Panc1 (cell line): Measurements from ENCODE around the gene CTXND1.

Source experiments
- CTCF ChIP-seq: fragments of 450-650 bp; IDR thresholded peaks from 2 replicates; pipeline ENCODE4 v1.5.1; 2017; ENCODE audit warnings: mild to moderate bottlenecking
- POLR2AphosphoS5 ChIP-seq: IDR thresholded peaks from 2 replicates; pipeline ENCODE4 v1.6.1; 2012; ENCODE audit warnings: mild to moderate bottlenecking, low read depth, low read length, moderate library complexity

GRCh38 chr15:80260551-80260950, 8.5 kb upstream of the CTXND1 start:
- no peak for TF ChIP-seq CTCF
- no peak for TF ChIP-seq POLR2AphosphoS5
